HG02884 (cell line): ENCODE results near the gene CYSTM1.

Experiments used
- ATAC-seq: cut with Tn5 transposase; IDR thresholded peaks from one replicate; pipeline ENCODE4 v1.9.1; 2021; ENCODE audit warnings: mild to moderate bottlenecking, moderate library complexity; ENCODE audit not compliant: unreplicated experiment

CYSTM1 gene

DNA sequence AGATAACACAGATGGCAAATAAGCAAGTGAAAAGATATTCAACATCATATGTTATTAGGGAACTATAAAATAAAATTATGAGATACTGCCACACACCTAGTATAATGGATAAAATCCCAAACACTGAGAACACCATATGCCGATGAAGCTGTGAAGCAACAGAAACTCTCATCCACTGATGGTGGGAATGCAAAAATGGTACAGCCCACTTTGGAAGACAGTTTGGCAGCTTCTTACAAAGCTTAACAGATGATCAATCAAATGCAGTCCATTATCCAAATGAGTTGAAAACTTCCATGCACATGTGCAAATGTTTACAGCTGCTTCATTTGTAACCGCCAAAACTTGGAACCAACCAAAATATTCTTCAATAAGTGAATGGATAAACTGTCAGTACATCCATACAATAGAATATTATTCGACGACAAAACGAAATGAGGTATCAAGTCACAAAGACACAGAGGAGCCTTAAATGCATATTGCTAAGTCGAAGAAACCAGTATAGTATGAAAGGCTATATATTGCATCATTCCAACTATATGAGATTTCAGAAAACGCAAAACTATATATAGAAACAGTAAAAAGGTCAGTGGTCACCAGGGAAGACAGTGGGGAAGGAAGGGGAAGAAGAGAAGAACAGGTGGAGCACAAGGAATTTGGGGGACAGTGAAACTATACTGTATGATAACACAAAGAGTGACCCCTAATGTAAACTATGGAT is 113.0 kb downstream of the CYSTM1 start:
- ATAC-seq, result no peak

DNA sequence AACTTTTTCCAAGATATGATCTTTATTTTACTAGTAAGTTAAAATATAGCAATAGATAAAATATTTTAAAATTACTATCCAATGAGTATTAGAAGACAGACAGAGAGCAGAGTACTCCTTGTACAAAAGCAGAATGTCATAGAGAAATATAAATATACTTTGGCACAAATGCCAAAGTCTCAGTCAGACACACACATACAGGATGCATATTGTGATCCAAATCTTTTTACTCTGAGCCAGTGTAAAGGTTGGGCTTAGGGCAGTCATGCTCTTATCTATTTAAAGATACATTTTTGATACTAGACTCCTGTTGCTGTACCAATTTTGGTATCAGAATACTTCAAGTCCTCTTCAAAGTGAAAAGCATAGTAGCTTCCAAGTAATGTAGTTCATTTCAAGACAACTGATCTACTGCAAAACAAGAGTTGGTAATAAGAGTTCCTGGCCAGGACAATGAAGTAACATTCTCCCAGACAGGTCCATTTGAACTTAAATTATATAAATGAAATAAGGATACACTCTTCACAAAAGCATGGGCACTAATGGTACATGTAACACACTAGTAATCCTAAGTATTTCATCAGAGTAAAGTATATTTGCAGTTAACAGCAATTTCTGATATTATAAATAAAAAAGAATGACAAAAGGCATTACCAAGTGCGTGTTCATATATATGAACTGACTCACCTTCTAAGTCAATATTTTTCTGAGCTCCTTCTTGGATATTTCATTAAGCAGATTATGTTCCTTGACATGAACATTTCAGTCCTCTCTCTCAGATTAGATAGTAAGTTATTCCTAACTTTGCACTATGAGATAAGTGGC is 117.4 kb downstream of the CYSTM1 start:
- no peak for ATAC-seq
